AG04450 (cell line): ENCODE measurements around the gene AUTS2. TPM values are rescaled to one million over a fixed set of nuclear protein-coding genes. Genes with fewer than 3 reads are reported as not detected.

Source experiments
- CTCF ChIA-PET: fragments of 300-600, 350-600 bp; formaldehyde crosslinking; extraction: SDS; loops from one replicate; lab custom pipeline; 2022; ENCODE audit warnings: antibody characterized with exemption, inconsistent platforms; lab: Charles Lee
- POLR2A ChIA-PET: fragments of 350-600 bp; formaldehyde crosslinking; extraction: SDS; loops from one replicate; lab custom pipeline; 2021; ENCODE audit warnings: antibody characterized with exemption, inconsistent platforms; lab: Yijun Ruan, JAX
- DNase-seq: peaks from one replicate; pipeline ENCODE4 v3.0.0-alpha.2; 2011; ENCODE audit warnings: low read depth, low spot score
- H3K27ac ChIP-seq: one replicate; pipeline ENCODE4 v1.5.1; 2012; ENCODE audit warnings: low read depth, low read length, control low read depth
- H3K27me3 ChIP-seq: one replicate; pipeline ENCODE4 v1.6.0; 2012; ENCODE audit warnings: low read length; ENCODE audit not compliant: control insufficient read depth, insufficient read depth
- H3K4me3 ChIP-seq: 2 replicates; pipeline ENCODE4 v1.5.1; 2011; ENCODE audit warnings: mild to moderate bottlenecking, low read depth, low read length, control low read depth
- H3K9me3 ChIP-seq: 2 replicates; pipeline ENCODE4 v1.5.1; 2012; ENCODE audit warnings: low read length; ENCODE audit not compliant: control insufficient read depth, insufficient read depth
- polyA plus RNA-seq: library from polyadenylated mRNA; depleted of rRNA; stranded (reverse); fragments of >200 nt; gene quantifications from 2 replicates; pipeline ENCODE4 v1.2.3, GENCODE V29; 2011
- TF ChIP-seq, protein P1 (sequence below): IDR thresholded peaks from 2 replicates; pipeline ENCODE4 v1.5.1; 2011; ENCODE audit warnings: low read depth, low read length, control low read depth, inconsistent platforms

Gene AUTS2
- polyA plus RNA-seq, 1 experiment: 1.5 TPM

DNA sequence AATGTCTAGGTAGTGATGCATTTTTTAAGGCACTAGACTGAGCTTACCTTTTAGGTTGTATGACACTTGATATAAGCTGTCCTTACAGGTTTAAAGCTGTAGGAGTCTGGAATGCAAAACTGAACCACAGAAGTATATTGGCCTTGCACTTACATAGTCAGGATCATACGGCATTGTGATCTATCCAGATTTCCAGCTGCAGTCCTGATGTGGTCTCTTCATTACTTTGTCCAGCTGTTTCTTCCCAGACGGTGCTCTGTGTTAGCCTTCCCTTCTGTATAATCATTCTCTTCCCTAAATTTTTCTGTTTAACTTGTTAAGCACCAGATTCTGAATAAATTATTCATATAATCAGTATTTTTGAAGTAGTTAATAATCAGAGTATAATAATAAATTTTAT, 67.1 kb downstream of the AUTS2 start:
- Histone ChIP-seq H3K4me3 (no peak overlapping the region), H3K27ac (no peak overlapping the region), H3K9me3 (no peaks in the 10 kb centered on the region), H3K27me3 (no peaks in the 10 kb centered on the region)
- no peak for DNase-seq
- TF ChIP-seq, protein P1, sequence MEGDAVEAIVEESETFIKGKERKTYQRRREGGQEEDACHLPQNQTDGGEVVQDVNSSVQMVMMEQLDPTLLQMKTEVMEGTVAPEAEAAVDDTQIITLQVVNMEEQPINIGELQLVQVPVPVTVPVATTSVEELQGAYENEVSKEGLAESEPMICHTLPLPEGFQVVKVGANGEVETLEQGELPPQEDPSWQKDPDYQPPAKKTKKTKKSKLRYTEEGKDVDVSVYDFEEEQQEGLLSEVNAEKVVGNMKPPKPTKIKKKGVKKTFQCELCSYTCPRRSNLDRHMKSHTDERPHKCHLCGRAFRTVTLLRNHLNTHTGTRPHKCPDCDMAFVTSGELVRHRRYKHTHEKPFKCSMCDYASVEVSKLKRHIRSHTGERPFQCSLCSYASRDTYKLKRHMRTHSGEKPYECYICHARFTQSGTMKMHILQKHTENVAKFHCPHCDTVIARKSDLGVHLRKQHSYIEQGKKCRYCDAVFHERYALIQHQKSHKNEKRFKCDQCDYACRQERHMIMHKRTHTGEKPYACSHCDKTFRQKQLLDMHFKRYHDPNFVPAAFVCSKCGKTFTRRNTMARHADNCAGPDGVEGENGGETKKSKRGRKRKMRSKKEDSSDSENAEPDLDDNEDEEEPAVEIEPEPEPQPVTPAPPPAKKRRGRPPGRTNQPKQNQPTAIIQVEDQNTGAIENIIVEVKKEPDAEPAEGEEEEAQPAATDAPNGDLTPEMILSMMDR: no peak
- ChIA-PET CTCF (no interaction called here), POLR2A (no interaction called here)

DNA sequence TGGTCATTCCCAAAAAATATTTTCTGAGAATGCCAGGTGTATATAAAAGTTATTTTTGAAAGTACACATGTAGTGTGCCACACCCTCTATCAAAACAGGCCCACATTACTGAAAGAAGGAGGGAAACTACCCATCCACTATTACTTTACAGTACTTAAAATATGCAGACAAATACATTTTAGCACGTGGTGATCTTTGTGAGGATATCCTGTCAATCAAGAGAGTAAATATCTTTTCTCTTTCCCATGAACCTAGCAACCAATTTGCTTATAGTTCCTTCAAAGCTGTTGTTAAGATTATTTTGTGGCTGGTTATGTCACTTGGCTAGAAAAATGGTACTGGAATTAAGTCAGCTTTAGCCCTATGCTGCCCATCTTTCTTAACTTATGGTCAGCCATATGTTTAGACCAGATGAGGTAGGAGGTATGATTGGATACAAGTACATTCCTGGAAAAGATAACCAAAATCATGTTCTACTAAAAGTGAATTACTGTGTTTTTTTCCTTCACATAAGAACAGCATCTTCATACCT, 70.1 kb downstream of the AUTS2 start:
- DNase-seq: no peak
- no peaks in the 10 kb centered on the region for H3K9me3 ChIP-seq
- ChIA-PET POLR2A (no interaction called here), CTCF (no interaction called here)
- H3K4me3 ChIP-seq: no peak overlapping the region
- no peak overlapping the region for H3K27ac ChIP-seq
- no peaks in the 10 kb centered on the region for H3K27me3 ChIP-seq
- TF ChIP-seq, protein P1: no peak

DNA sequence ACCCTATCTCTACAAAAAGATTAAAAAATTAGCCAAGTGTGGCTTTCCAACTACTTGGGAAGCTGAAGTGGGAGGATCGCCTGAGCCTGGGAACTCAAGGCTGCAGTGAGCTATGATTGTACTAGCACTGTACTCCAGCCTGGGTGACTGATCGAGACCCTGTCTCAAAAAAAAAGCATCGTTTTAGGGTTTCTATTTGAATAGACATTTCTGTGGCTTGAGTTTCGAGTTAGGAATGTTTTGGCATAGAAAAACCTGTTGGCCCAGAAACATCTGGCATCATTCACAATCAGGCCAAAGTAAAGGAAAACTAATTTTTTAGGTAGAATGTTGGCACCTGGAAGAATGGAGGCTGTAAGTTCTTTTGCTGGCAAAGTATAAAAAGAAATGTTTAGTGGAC, 72.4 kb downstream of the AUTS2 start:
- Histone ChIP-seq H3K27me3 (no peaks in the 10 kb centered on the region), H3K9me3 (no peaks in the 10 kb centered on the region), H3K27ac (no peak overlapping the region), H3K4me3 (no peak overlapping the region)
- ChIA-PET CTCF (no interaction called here), POLR2A (no interaction called here)
- TF ChIP-seq, protein P1: no peak
- no peak for DNase-seq

DNA sequence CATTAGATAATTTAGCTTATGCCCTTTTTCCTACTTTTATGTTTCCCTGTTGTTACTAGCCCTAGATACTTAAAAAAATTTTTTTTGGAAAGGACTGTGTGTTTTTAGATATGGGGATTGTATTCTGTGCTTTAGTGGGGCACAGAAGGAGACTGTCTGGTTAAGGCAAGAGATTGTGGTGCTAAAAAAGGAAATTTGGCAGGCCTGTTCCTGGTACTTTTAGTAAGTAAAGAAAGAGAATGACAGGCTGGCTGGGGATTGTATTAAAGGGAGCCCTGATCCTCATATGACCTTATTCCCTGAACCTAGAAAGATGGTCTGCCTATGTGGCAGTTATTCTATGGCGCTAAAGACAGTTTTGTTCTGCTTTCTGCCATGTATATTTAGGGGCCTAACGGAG, 74.8 kb downstream of the AUTS2 start:
- no peaks in the 10 kb centered on the region for H3K27me3 ChIP-seq
- ChIA-PET POLR2A (no interaction called here), CTCF (no interaction called here)
- no peaks in the 10 kb centered on the region for H3K9me3 ChIP-seq
- H3K27ac ChIP-seq: no peak overlapping the region
- TF ChIP-seq, protein P1: no peak
- H3K4me3 ChIP-seq: no peak overlapping the region
- DNase-seq: no peak

DNA sequence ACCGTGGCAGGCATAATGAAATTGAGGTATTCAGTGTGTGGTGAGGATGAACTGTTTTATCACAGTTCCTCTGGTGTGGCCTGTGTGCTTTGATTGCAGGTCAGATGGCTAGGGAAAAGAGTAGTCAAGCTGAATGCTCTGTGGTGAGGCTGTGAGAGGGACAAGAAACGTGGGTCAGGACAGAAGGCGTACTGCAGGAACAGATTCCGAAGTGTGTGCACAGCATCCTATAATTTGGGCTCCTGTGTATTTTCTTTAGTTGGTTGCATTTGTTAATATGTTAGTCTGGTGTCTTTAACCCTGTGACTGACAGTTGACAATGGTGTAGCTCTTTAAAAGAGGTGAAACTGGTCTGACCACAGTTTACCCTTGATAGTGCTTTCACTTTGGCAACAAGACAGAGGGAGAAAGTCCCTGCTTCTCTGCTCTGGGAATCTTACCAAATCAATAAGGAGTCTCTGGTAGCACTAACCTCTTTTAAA, 76.5 kb downstream of the AUTS2 start:
- H3K4me3 ChIP-seq: no peak overlapping the region
- TF ChIP-seq, protein P1: no peak
- ChIA-PET CTCF (no interaction called here), POLR2A (no interaction called here)
- no peak for DNase-seq
- H3K27me3 ChIP-seq: no peaks in the 10 kb centered on the region
- H3K27ac ChIP-seq: no peak overlapping the region
- no peaks in the 10 kb centered on the region for H3K9me3 ChIP-seq
